ENCODE measurements around the gene C3orf38. TPM values are rescaled to one million over a fixed set of nuclear protein-coding genes. Genes with fewer than 3 reads are reported as not detected.

C3orf38 gene
- total and polyA plus RNA-seq, 7 experiments from 2014 or later = 19.4 to 40.2 (median 33.4) TPM

GRCh38 chr3:88133711-88134263 is 16.0 kb upstream of the C3orf38 start:
- POLR2A ChIA-PET = interaction anchor here (1.0 kb wide), 1 partner anchor 12 kb away, joined by 3 read pairs; no protein-coding TSS in a partner anchor
- DNase-seq = no peak
- Mint-ChIP-seq H3K27ac (peak overlapping the region in 4 of 9 donors; percentile 22 to 50 (median 36)), H3K9me3 (no peaks in the 10 kb centered on the region), H3K4me1 (peaks cover 0 to 3% (median 0%) of the 10 kb centered on the region in 7 donors), H3K36me3 (peaks cover 4 to 27% (median 17%) of the 10 kb centered on the region in 5 donors), H3K27me3 (no peaks in the 10 kb centered on the region), H3K4me3 (no peak overlapping the region)
- Histone ChIP-seq H3K36me3 (ENCODE audit: control insufficient read depth in 2 of 3, insufficient read depth in 3 of 3, low read length in 3 of 3) (peaks cover 0 to 15% (median 10%) of the 10 kb centered on the region in 3 experiments), H3K4me3 (ENCODE audit: low read length) (no peak overlapping the region), H3K27ac (ENCODE audit: low read depth, low read length) (no peak overlapping the region), H3K27me3 (ENCODE audit: control insufficient read depth in 2 of 2, insufficient read depth in 2 of 2, low read length in 2 of 2) (no peaks in the 10 kb centered on the region), H3K9me3 (ENCODE audit: control insufficient read depth in 2 of 3, low read length in 3 of 3) (no peaks in the 10 kb centered on the region), H3K4me1 (ENCODE audit: control insufficient read depth in 2 of 2, insufficient read depth in 2 of 2, low read length in 2 of 2) (no peaks in the 10 kb centered on the region)
- no peak for ATAC-seq
- CTCF ChIA-PET = no interaction called here
- intact Hi-C loops (cut with micrococcal nuclease) = no loop called here

- H3K4me1 Mint-ChIP-seq = peaks cover 0 to 5% (median 0%) of the 10 kb centered on the region in 7 donors
- POLR2A ChIA-PET = interaction anchor here (0.5 kb wide), 1 partner anchor 81 kb away, joined by 3 read pairs; no protein-coding TSS in a partner anchor
These were observed 11.9 kb upstream of the C3orf38 start for GRCh38 chr3:88137836-88138235.

GRCh38 chr3:88141458-88142083 is 8.2 kb upstream of the C3orf38 start:
- CTCF ChIA-PET = no interaction called here

More at GRCh38 chr3:88137836-88138235, 11.9 kb upstream of the C3orf38 start:
- Histone ChIP-seq H3K27me3 (ENCODE audit: control insufficient read depth in 2 of 2, insufficient read depth in 2 of 2, low read length in 2 of 2) (no peaks in the 10 kb centered on the region), H3K27ac (ENCODE audit: low read depth, low read length) (no peak overlapping the region), H3K4me1 (ENCODE audit: control insufficient read depth in 2 of 2, insufficient read depth in 2 of 2, low read length in 2 of 2) (no peaks in the 10 kb centered on the region), H3K4me3 (ENCODE audit: low read length) (no peak overlapping the region), H3K9me3 (ENCODE audit: control insufficient read depth in 2 of 3, low read length in 3 of 3) (no peaks in the 10 kb centered on the region), H3K36me3 (ENCODE audit: control insufficient read depth in 2 of 3, insufficient read depth in 3 of 3, low read length in 3 of 3) (peaks cover 0 to 21% (median 0%) of the 10 kb centered on the region in 3 experiments)
- no peak for ATAC-seq
- Mint-ChIP-seq H3K4me3 (no peak overlapping the region), H3K9me3 (no peaks in the 10 kb centered on the region), H3K27me3 (no peaks in the 10 kb centered on the region), H3K36me3 (peaks cover 8 to 43% (median 30%) of the 10 kb centered on the region in 5 donors), H3K27ac (no peak overlapping the region)
- CTCF ChIA-PET = no interaction called here
- intact Hi-C loops (cut with micrococcal nuclease) = loop anchor here in 1 of 2 donors (2.0 kb wide), 1 partner anchor 13 kb away; no protein-coding TSS in a partner anchor
- DNase-seq = no peak

GRCh38 chr3:88142094-88142624 is 7.6 kb upstream of the C3orf38 start:
- no peak for ATAC-seq
- no peaks in the 10 kb centered on the region for H3K27me3 Mint-ChIP-seq
- H3K4me3 Mint-ChIP-seq = no peak overlapping the region
- no peaks in the 10 kb centered on the region for H3K9me3 ChIP-seq (ENCODE audit: control insufficient read depth in 2 of 3, low read length in 3 of 3)
- peaks cover 0 to 11% (median 0%) of the 10 kb centered on the region in 3 experiments for H3K36me3 ChIP-seq (ENCODE audit: control insufficient read depth in 2 of 3, insufficient read depth in 3 of 3, low read length in 3 of 3)
- peak overlapping the region in 1 of 9 donors; percentile 1 for H3K27ac Mint-ChIP-seq
- H3K4me3 ChIP-seq (ENCODE audit: low read length) = no peak overlapping the region
- no peaks in the 10 kb centered on the region for H3K4me1 ChIP-seq (ENCODE audit: control insufficient read depth in 2 of 2, insufficient read depth in 2 of 2, low read length in 2 of 2)
- ChIA-PET POLR2A (no interaction called here), CTCF (no interaction called here)
- no peaks in the 10 kb centered on the region for H3K27me3 ChIP-seq (ENCODE audit: control insufficient read depth in 2 of 2, insufficient read depth in 2 of 2, low read length in 2 of 2)
- H3K36me3 Mint-ChIP-seq = peaks cover 8 to 26% (median 12%) of the 10 kb centered on the region in 5 donors
- intact Hi-C loops (cut with micrococcal nuclease) = no loop called here
- H3K9me3 Mint-ChIP-seq = no peaks in the 10 kb centered on the region
- H3K4me1 Mint-ChIP-seq = peaks cover 0 to 7% (median 0%) of the 10 kb centered on the region in 7 donors
- DNase-seq = no peak
- no peak overlapping the region for H3K27ac ChIP-seq (ENCODE audit: low read depth, low read length)

More at GRCh38 chr3:88141458-88142083, 8.2 kb upstream of the C3orf38 start:
- ATAC-seq (no peak), DNase-seq (no peak)
- no peaks in the 10 kb centered on the region for H3K9me3 ChIP-seq (ENCODE audit: control insufficient read depth in 2 of 3, low read length in 3 of 3)
- H3K4me1 ChIP-seq (ENCODE audit: control insufficient read depth in 2 of 2, insufficient read depth in 2 of 2, low read length in 2 of 2) = no peaks in the 10 kb centered on the region
- Mint-ChIP-seq H3K9me3 (no peaks in the 10 kb centered on the region), H3K27me3 (no peaks in the 10 kb centered on the region), H3K4me3 (no peak overlapping the region), H3K4me1 (peaks cover 0 to 3% (median 0%) of the 10 kb centered on the region in 7 donors), H3K27ac (no peak overlapping the region), H3K36me3 (peaks cover 8 to 27% (median 14%) of the 10 kb centered on the region in 5 donors)
- POLR2A ChIA-PET = no interaction called here
- intact Hi-C loops (cut with micrococcal nuclease) = no loop called here
- H3K36me3 ChIP-seq (ENCODE audit: control insufficient read depth in 2 of 3, insufficient read depth in 3 of 3, low read length in 3 of 3) = peaks cover 0 to 11% (median 0%) of the 10 kb centered on the region in 3 experiments
- H3K27ac ChIP-seq (ENCODE audit: low read depth, low read length) = no peak overlapping the region
- H3K27me3 ChIP-seq (ENCODE audit: control insufficient read depth in 2 of 2, insufficient read depth in 2 of 2, low read length in 2 of 2) = no peaks in the 10 kb centered on the region
- H3K4me3 ChIP-seq (ENCODE audit: low read length) = no peak overlapping the region

GRCh38 chr3:88147261-88147660 is 2.5 kb upstream of the C3orf38 start:
- ChIA-PET POLR2A (interaction anchor here (0.7 to 4.4 kb wide), 2 partner anchors 88 to 886 kb away, joined by 3 to 72 read pairs; partner anchors contain the start of genes CGGBP1 and ZNF654), CTCF (interaction anchor here (1.2 kb wide), 1 partner anchor 34 kb away, joined by 3 read pairs; no protein-coding TSS in a partner anchor)
- Mint-ChIP-seq H3K27ac (peak overlapping the region in 2 of 9 donors; percentile 16 to 17), H3K36me3 (peaks cover 0 to 2% (median 0%) of the 10 kb centered on the region in 5 donors), H3K4me1 (peaks cover 16 to 34% (median 25%) of the 10 kb centered on the region in 7 donors), H3K4me3 (peak overlapping the region in 3 of 10 donors; percentile 12 to 98 (median 30)), H3K9me3 (no peaks in the 10 kb centered on the region), H3K27me3 (no peaks in the 10 kb centered on the region)
- peaks cover 0 to 7% (median 0%) of the 10 kb centered on the region in 3 experiments for H3K36me3 ChIP-seq (ENCODE audit: control insufficient read depth in 2 of 3, insufficient read depth in 3 of 3, low read length in 3 of 3)
- ATAC-seq (no peak), DNase-seq (no peak)
- intact Hi-C loops (cut with micrococcal nuclease) = no loop called here
- no peak overlapping the region for H3K4me3 ChIP-seq (ENCODE audit: low read length)
- H3K27ac ChIP-seq (ENCODE audit: low read depth, low read length) = no peak overlapping the region
- H3K9me3 ChIP-seq (ENCODE audit: control insufficient read depth in 2 of 3, low read length in 3 of 3) = no peaks in the 10 kb centered on the region
- H3K4me1 ChIP-seq (ENCODE audit: control insufficient read depth in 2 of 2, insufficient read depth in 2 of 2, low read length in 2 of 2) = peaks cover 13 to 17% of the 10 kb centered on the region in 2 donors
- H3K27me3 ChIP-seq (ENCODE audit: control insufficient read depth in 2 of 2, insufficient read depth in 2 of 2, low read length in 2 of 2) = no peaks in the 10 kb centered on the region

- Histone ChIP-seq H3K9me3 (ENCODE audit: control insufficient read depth in 2 of 3, low read length in 3 of 3) (no peaks in the 10 kb centered on the region), H3K27ac (ENCODE audit: low read depth, low read length) (peak overlapping the region; percentile 94), H3K27me3 (ENCODE audit: control insufficient read depth in 2 of 2, insufficient read depth in 2 of 2, low read length in 2 of 2) (no peaks in the 10 kb centered on the region), H3K4me3 (ENCODE audit: low read length) (peak overlapping the region; percentile 88), H3K4me1 (ENCODE audit: control insufficient read depth in 2 of 2, insufficient read depth in 2 of 2, low read length in 2 of 2) (peaks cover 13 to 17% of the 10 kb centered on the region in 2 donors), H3K36me3 (ENCODE audit: control insufficient read depth in 2 of 3, insufficient read depth in 3 of 3, low read length in 3 of 3) (peaks cover 0 to 10% (median 0%) of the 10 kb centered on the region in 3 experiments)
- peaks cover 16 to 43% (median 39%) of the 10 kb centered on the region in 7 donors for H3K4me1 Mint-ChIP-seq
- no peak for DNase-seq
- CTCF ChIA-PET = interaction anchor here (0.6 kb wide), 1 partner anchor 918 kb away, joined by 5 read pairs; no protein-coding TSS in a partner anchor
- H3K4me3 Mint-ChIP-seq = peak overlapping the region; percentile 93 to 99 (median 98)
- POLR2A ChIA-PET = interaction anchor here (0.8 to 4.4 kb wide), 5 partner anchors 10 to 117 kb away, joined by 3 to 72 read pairs (median 3); partner anchors contain the start of genes CGGBP1 and ZNF654
- intact Hi-C loops (cut with micrococcal nuclease) = loop anchor here (1.0 to 2.0 kb wide), 4 partner anchors 89 to 922 kb away; partner anchors contain the start of genes CGGBP1 (in 2 of the 2), CHMP2B (in 2 of the 2) and ZNF654 (in 2 of the 2)
- H3K9me3 Mint-ChIP-seq = no peaks in the 10 kb centered on the region
- peak overlapping the region in 8 of 9 donors; percentile 8 to 99 (median 96) for H3K27ac Mint-ChIP-seq
- H3K36me3 Mint-ChIP-seq = peaks cover 0 to 2% (median 0%) of the 10 kb centered on the region in 5 donors
- no peaks in the 10 kb centered on the region for H3K27me3 Mint-ChIP-seq
- ATAC-seq = no peak
These were observed 1.1 kb upstream of the C3orf38 start for GRCh38 chr3:88148651-88149050.

Data from naive thymus-derived CD4-positive, alpha-beta T cell (primary cell).